Thymus (tissue), 14 donors: ENCODE data around the gene KLF1. TPM values are rescaled to one million over a fixed set of nuclear protein-coding genes. Genes with fewer than 3 reads are reported as not detected.
A peak's percentile ranks its signal among the peaks of the same experiment; 100 is the strongest.

Source experiments
- DNase-seq, 9 donors: peaks; one replicate each; pipeline ENCODE4 v3.0.0-alpha.2; 2013; ENCODE audit warnings: low spot score in 9 of 9, low read depth in 6 of 9, missing footprints in 1 of 9
- H3K27ac ChIP-seq, 2 donors: one replicate each; pipeline ENCODE4 v1.5.1; 2013; ENCODE audit warnings: control low read depth in 1 of 2, low read depth in 1 of 2, low read length in 1 of 2, mild to moderate bottlenecking in 1 of 2, moderate library complexity in 1 of 2
- H3K27me3 ChIP-seq, 2 donors: one replicate each; pipeline ENCODE4 v1.5.1; 2013; ENCODE audit warnings: low read length in 1 of 2; ENCODE audit not compliant: control insufficient read depth in 2 of 2, insufficient read depth in 1 of 2
- H3K36me3 ChIP-seq, 2 donors: one replicate each; pipeline ENCODE4 v1.5.1; 2013; ENCODE audit warnings: low read length in 1 of 2, mild to moderate bottlenecking in 1 of 2, moderate library complexity in 1 of 2; ENCODE audit not compliant: control insufficient read depth in 2 of 2, insufficient read depth in 2 of 2
- H3K4me1 ChIP-seq, 2 donors: one replicate each; pipeline ENCODE4 v1.5.1; 2013; ENCODE audit warnings: low read length in 2 of 2; ENCODE audit not compliant: control insufficient read depth in 2 of 2, insufficient read depth in 2 of 2
- H3K4me3 ChIP-seq, 2 donors: one replicate each; pipeline ENCODE4 v1.5.1; 2013; ENCODE audit warnings: low read length in 2 of 2, control low read depth in 1 of 2, mild to moderate bottlenecking in 1 of 2
- H3K9me3 ChIP-seq, 2 donors: one replicate each; pipeline ENCODE4 v1.5.1; 2013; ENCODE audit warnings: low read length in 1 of 2, mild to moderate bottlenecking in 1 of 2; ENCODE audit not compliant: control insufficient read depth in 2 of 2, insufficient read depth in 1 of 2
- WGBS: extraction: QIAGEN DNeasy Blood & Tissue Kit; methylation state at CpG from one replicate; pipeline ENCODE4 v1.1.7; 2013; 5-methylcytosine and 5-hydroxymethylcytosine counted together
- long read RNA-seq, 10 donors: transcript quantifications; one replicate each; lab custom pipeline, GENCODE V29; 2026
- polyA plus RNA-seq: library from polyadenylated mRNA; stranded (reverse); fragments of 200-250 nt; gene quantifications from one replicate; pipeline ENCODE4 v1.2.3, GENCODE V29; 2013
- total RNA-seq: library from RNA; stranded (reverse); fragments of 120-200 nt; gene quantifications from one replicate; pipeline ENCODE4 v1.2.4, GENCODE V29; 2013
- donor health status: healthy.

Gene KLF1
- total RNA-seq: 2.5 TPM
- polyA plus RNA-seq: 0.09 TPM
- long read RNA-seq, donor 1: 0 reads
- long read RNA-seq, donor 2, transcript KLF1-201 (3 exons, 1,611 nt): major isoform, 5 of 5 reads
- long read RNA-seq, donor 2, partial matches to known transcripts: 0 of 5 reads
- long read RNA-seq, donor 2, other reads (novel, unspliced or antisense): 0 of 5 reads
- long read RNA-seq, donor 3, partial matches to known transcripts: 0 of 1 reads
- long read RNA-seq, donor 3, other reads (novel, unspliced or antisense): 0 of 1 reads
- long read RNA-seq, donor 4: 0 reads
- long read RNA-seq, donor 5, partial matches to known transcripts: 0 of 1 reads
- long read RNA-seq, donor 5, other reads (novel, unspliced or antisense): 0 of 1 reads
- long read RNA-seq, donor 6: 0 reads
- long read RNA-seq, donor 7: 0 reads
- long read RNA-seq, donor 8: 0 reads
- long read RNA-seq, donor 9: 0 reads
- long read RNA-seq, donor 10: 0 reads

DNA sequence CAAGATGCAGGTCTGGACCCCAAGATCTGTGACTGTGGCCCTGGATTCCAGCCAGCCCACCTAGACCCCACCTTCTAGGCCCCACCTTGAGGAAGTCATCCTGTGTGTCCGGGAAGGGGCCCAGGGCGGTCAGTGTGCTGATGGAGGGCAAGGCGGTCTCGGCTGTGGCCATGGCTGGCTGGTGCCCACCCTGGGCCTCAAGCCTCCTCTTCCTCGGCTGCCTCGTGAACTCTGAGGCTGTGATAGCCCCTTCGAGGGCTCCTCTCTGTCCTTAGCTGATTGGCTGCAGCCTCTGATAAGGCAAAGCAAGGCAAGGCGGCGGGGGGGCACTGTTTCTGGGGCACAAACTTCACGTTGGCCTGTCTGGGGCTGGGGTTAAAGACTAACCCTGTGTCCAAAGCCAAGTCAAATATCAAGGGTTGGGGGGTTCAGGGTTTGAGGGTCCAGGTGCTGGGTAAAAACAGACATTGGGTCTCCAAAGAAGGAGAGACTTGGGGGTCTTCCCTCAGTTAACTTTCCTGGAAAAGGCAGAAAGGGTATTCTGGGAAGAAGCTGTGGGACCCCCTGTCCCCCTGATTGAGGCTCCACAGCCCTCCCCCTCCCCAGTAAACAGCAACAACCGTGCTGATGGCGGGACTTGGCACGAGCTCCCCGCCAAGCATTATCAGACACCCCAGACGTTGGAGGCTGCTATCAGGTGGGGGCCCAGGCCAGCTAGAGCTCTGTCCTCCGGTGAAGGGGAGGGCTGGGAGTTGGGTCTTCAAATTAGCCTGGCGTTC is at the start of gene KLF1:
Gene KLF1 (minus strand): TSS at position 233 of the 779 bp plus-strand sequence. CDS start 61 bp downstream, at position 172.
- no peak for DNase-seq
- Histone ChIP-seq H3K4me3 (no peak within 1 kb of the TSS), H3K27me3 (peaks cover 22 to 51% of the 10 kb centered on the region in 2 donors), H3K27ac (no peak within 1 kb of the TSS), H3K4me1 (peaks cover 14 to 25% of the 10 kb centered on the region in 2 donors), H3K9me3 (peaks cover 3 to 28% of the 10 kb centered on the region in 2 donors), H3K36me3 (no peaks in the 10 kb centered on the region)
- WGBS: 94% methylated on average over 17 of the region's 17 CpGs

DNA sequence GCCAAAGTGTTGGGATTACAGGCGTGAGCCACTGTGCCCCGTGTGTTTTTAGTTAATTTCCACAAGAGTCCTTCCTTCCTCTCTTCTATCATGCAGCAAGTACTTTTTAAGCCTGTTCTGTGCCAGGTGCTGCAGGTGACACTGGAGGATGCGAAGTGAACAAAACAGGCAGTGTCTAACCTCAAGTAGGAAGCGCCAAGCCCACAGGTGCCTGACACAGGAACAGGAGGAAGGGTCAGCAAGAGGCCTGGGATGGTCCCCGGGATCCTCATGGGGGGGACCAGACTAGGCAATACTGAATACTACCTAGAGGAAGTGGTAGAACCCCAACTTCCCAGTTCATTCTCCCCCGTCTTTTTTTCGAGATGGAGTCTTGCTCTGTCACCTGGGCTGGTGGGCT is 49.6 kb upstream of the KLF1 start:
- H3K36me3 ChIP-seq: peaks cover 18 to 30% of the 10 kb centered on the region in 2 donors
- 9% methylated on average over 7 of the region's 7 CpGs for WGBS
- no peaks in the 10 kb centered on the region for H3K27me3 ChIP-seq
- peak in 5 of 9 donors; percentile 51 to 82 (median 64) for DNase-seq
- no peaks in the 10 kb centered on the region for H3K9me3 ChIP-seq
- H3K4me1 ChIP-seq: peaks cover 44 to 69% of the 10 kb centered on the region in 2 donors
- peak overlapping the region; percentile 86 to 90 for H3K27ac ChIP-seq
- H3K4me3 ChIP-seq: no peak overlapping the region

DNA sequence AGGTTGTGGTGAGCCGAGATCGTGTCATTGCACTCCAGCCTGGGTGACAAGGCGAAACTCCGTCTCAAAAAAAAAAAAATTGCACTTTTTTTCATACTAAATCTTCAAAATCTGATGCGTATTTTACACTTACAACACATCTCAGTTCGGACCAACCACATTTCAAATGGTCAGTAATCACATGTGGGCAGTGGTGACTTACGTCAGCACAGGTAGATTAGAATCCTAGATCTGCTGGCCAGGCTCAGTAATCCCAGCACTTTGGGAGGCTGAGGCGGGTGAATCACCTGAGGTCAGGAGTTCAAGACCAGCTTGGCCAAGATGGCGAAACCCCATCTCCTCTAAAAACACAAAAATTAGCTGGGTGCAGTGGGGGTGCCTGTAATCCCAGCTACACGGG is 48.1 kb upstream of the KLF1 start:
- WGBS: 96% methylated on average over 10 of the region's 10 CpGs
- no peak overlapping the region for H3K4me3 ChIP-seq
- no peaks in the 10 kb centered on the region for H3K9me3 ChIP-seq
- H3K27ac ChIP-seq: no peak overlapping the region
- peaks cover 34 to 61% of the 10 kb centered on the region in 2 donors for H3K4me1 ChIP-seq
- peaks cover 10 to 20% of the 10 kb centered on the region in 2 donors for H3K36me3 ChIP-seq
- no peak for DNase-seq
- no peaks in the 10 kb centered on the region for H3K27me3 ChIP-seq

DNA sequence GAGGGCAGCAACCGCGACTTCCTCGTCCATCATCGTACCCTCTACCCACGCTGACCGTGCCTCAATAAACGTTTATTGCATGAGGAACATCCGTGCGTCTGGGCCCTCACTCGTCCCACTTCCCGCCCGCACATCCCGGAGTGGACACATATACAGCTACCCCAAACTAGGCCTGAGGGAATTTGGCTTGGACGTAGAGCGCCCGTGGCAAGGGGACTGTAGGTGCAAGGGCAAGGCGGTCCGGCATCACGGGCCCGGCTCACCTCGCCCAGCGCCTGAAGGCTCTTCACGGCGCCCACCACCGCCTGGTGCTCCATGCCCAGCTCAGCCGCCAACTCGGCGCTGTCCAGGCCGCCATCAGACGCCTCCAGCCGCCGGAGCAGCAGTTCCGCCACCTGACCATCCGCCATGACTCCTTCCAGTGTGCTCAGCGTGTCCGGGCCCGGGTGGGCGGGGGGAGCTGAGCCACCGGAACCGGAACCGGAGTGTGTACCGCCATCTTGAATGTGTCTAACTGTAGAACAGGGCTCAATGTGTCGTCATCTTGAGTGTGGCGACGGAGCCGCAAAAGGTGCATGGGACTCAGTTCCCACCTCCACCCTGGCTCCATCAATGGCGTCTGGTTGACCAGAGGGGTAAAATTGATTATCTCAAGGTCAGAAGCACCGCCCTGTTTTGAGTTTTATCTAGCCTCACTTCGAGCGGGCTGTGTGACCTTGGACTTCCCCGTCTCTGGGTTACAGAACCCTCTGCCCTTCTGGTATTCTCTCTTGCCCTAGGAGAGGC is 46.5 kb upstream of the KLF1 start, which contains the start of gene FARSA:
Gene FARSA (minus strand): TSS at position 425 of the 786 bp plus-strand sequence. CDS start 15 bp downstream, at position 410.
- Histone ChIP-seq H3K27ac (peak within 1 kb of the TSS; percentile 4 to 77), H3K4me1 (peaks cover 25 to 56% of the 10 kb centered on the region in 2 donors), H3K36me3 (peaks cover 22% of the 10 kb centered on the region in 2 donors), H3K27me3 (no peaks in the 10 kb centered on the region), H3K9me3 (no peaks in the 10 kb centered on the region), H3K4me3 (peak within 1 kb of the TSS; percentile 72 to 93)
- peak in 8 of 9 donors; percentile 73 to 93 (median 87) for DNase-seq
- WGBS: 4% methylated on average over 51 of the region's 51 CpGs

GRCh38 chr19:12932392-12933286 is 45.6 kb upstream of the KLF1 start:
- Histone ChIP-seq H3K9me3 (no peaks in the 10 kb centered on the region), H3K4me1 (peaks cover 25 to 51% of the 10 kb centered on the region in 2 donors), H3K36me3 (peaks cover 28 to 29% of the 10 kb centered on the region in 2 donors), H3K27me3 (no peaks in the 10 kb centered on the region), H3K4me3 (peak overlapping the region; percentile 72 to 93), H3K27ac (no peak overlapping the region)
- 39% methylated on average over 16 of the region's 16 CpGs for WGBS
- DNase-seq: no peak

DNA sequence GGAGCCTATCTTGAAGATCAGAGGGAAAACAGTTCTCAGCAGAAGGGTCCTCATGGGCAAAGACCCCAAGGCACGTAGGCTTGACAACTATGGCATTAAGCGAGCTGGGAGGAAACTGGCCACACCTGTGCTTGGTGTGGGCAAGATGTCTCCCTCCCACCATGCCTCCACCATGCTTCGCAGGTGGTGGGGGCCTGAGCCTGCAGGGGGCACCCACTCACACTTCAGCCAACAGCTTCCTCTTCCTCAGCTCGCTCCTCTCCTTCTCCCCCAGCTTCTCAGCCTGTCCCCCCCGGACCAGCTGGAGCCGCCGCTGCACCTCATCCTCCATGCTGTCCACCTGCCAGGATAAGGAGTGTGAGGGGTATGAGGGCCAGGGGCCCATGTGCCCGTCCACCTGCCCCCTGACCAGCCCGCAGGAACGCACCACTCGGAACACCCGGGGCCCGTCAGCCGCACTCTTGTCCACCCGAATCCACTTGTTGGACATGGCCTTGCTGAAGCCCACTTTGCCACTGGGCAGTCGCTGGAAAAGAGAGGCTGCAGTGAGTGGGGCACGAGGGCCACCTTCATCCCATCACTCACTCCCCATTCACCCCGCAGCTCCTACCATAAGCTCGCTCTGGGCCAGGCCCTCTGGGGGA is 43.1 kb upstream of the KLF1 start:
- WGBS: 91% methylated on average over 19 of the region's 19 CpGs
- peaks cover 12 to 26% of the 10 kb centered on the region in 2 donors for H3K4me1 ChIP-seq
- H3K27ac ChIP-seq: no peak overlapping the region
- peaks cover 45 to 48% of the 10 kb centered on the region in 2 donors for H3K36me3 ChIP-seq
- no peaks in the 10 kb centered on the region for H3K9me3 ChIP-seq
- no peak overlapping the region for H3K4me3 ChIP-seq
- H3K27me3 ChIP-seq: no peaks in the 10 kb centered on the region
- no peak for DNase-seq

DNA sequence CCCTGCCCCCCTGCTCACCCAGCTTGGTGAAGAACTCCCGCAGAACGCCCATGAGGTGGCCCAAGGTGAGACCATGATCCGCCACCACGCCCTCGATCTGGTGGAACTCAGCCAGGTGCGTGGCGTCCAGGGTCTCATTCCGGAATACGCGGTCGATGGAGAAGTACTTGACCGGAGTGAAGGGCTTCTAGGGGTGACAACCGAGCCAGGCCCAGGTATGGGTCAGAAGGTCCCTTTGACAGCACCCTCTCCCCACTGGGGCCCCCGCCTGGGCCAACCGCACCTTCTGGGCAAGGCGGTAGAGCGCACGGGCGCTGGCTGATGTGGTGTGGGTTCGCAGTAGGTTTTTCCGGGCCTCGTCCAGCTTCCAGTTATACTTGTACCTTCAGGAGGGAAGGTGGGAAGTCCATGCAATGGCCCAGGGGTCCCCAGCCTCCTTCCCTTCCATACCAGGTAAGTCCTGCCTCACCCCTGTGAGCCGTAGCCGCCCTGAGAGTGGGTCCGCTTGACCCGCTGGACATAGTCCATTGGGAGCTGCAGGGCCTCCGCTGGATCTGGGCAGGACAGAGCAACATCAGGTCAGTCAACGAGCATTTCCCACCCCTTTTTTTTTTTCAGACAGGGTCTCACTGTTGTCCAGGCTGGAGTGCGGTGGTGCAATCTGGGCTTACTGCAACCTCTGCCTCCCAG is 37.8 kb upstream of the KLF1 start:
- H3K27me3 ChIP-seq: no peaks in the 10 kb centered on the region
- 97% methylated on average over 29 of the region's 29 CpGs for WGBS
- DNase-seq: no peak
- H3K4me3 ChIP-seq: no peak overlapping the region
- no peaks in the 10 kb centered on the region for H3K9me3 ChIP-seq
- H3K36me3 ChIP-seq: peaks cover 66 to 68% of the 10 kb centered on the region in 2 donors
- peaks cover 0 to under 1% of the 10 kb centered on the region in 2 donors for H3K4me1 ChIP-seq
- no peak overlapping the region for H3K27ac ChIP-seq
